Hair follicle dermal papilla cell (primary cell): ENCODE data around the gene IL1RAPL1. TPM values are rescaled to one million over a fixed set of nuclear protein-coding genes. Genes with fewer than 3 reads are reported as not detected.

Source experiments
- small RNA-seq: library from RNA; depleted of rRNA; stranded (forward); fragments of <200 nt; gene quantifications from one replicate; pipeline ENCODE3, GENCODE V24; 2012
- total RNA-seq: library from RNA; depleted of rRNA; stranded (reverse); fragments of >200 nt; gene quantifications from 2 replicates; pipeline ENCODE4 v1.2.3, GENCODE V29; 2012

Gene IL1RAPL1
- total RNA-seq = 0.61 and 1.6 TPM in 2 replicates

GRCh38 chrX:28586981-28587551, at the start of gene IL1RAPL1:
TSS of gene IL1RAPL1 (plus strand) at chrX:28587446.

Small RNA genes lying within 50 kb of the gene (small RNA-seq; reads per million reads assigned to genes)
- not detected for gene MIR4666B
- gene RF00284 = not detected
- not detected for gene RNA5SP500
